ENCODE measurements around the gene IKBKE.
A peak's percentile ranks its signal among the peaks of the same experiment; 100 is the strongest.

IKBKE gene

DNA sequence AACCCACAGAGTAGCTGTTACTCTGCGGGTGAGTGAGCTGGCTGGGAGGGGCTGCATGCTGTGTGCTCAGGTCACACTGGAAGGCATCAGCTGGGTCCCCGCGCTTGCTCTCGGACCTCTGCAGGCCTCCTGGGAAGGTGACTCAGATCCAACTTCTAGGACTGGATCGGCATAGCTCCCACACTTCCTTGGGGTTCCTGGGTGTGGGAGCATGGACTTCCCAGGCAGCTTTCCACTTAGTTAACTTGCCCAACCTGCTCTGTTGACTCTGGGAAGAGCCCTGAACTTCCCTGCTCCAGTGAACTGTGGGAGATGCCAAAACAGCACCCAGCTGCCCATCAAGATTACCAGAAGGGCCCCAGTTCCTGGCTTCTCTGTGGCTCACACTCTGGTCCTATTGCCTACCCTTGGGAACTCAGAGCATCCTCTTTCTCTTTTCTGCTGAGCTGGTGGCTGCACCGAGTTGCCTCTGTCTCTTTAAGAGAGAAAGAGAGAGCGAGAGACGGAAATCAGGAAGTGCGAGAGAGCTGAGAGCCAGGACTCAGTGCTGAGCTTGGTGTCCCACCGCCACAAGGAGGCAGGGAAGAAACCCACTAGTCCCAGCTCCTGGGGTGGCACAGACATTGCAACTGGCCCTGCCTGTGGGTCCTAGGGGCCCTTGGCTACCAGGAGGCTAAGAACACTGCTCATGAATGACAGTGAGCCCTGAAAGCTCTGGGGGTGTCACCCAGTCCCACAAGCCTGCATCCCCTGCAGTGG lies at the start of gene IKBKE:
IKBKE (plus strand) TSS at position 544 of the 759 bp plus-strand sequence. CDS start 2,752 bp downstream, outside the sequence.
- H3K27ac ChIP-seq, result peak within 1 kb of the TSS; percentile 62
- TF ChIP-seq, protein P1, sequence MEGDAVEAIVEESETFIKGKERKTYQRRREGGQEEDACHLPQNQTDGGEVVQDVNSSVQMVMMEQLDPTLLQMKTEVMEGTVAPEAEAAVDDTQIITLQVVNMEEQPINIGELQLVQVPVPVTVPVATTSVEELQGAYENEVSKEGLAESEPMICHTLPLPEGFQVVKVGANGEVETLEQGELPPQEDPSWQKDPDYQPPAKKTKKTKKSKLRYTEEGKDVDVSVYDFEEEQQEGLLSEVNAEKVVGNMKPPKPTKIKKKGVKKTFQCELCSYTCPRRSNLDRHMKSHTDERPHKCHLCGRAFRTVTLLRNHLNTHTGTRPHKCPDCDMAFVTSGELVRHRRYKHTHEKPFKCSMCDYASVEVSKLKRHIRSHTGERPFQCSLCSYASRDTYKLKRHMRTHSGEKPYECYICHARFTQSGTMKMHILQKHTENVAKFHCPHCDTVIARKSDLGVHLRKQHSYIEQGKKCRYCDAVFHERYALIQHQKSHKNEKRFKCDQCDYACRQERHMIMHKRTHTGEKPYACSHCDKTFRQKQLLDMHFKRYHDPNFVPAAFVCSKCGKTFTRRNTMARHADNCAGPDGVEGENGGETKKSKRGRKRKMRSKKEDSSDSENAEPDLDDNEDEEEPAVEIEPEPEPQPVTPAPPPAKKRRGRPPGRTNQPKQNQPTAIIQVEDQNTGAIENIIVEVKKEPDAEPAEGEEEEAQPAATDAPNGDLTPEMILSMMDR (conservative IDR thresholded peaks at IDR 0.05), result no peak; the same call in 1 of the 2 replicates
- TF ChIP-seq ZFX (IDR thresholded peaks at IDR 0.05), result no peak

DNA sequence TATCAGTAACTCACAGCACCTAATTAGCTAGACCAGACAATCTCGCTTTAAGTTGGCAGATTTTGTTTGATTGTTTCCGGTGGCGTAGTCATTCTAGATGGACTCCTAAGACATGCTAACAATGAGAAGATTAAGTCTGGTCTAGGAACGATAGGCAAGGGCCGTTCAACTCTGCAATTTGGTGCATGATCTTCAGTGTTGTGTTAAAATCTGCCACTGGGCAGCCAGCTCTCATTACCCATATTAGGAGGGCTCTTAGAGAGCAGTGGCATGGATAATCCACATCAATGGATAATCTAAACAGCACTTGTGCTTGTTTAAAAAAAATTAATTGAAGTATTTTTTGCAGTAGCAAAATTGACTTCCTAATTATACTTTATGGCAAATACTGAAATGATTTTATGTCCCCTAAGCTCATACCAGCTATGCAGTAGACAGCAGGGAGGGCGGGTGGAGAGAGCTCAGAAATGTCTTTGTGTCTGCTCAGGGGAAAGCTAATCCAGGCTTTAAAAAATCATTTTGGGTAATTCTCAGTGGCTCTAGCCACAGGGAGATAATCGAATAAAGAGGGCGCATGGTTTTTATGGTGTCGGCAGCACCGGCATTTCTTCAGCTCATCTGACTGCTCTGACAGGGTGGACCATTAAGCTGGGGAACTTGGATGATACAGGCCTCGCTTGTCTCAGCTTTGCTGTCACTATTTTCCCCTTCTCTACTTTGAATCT lies 48.5 kb upstream of the IKBKE start:
- TF ChIP-seq ZFX (IDR thresholded peaks at IDR 0.05), result no peak
- TF ChIP-seq, protein P1 (conservative IDR thresholded peaks at IDR 0.05), result no peak
- H3K27ac ChIP-seq, result no peak overlapping the region

DNA sequence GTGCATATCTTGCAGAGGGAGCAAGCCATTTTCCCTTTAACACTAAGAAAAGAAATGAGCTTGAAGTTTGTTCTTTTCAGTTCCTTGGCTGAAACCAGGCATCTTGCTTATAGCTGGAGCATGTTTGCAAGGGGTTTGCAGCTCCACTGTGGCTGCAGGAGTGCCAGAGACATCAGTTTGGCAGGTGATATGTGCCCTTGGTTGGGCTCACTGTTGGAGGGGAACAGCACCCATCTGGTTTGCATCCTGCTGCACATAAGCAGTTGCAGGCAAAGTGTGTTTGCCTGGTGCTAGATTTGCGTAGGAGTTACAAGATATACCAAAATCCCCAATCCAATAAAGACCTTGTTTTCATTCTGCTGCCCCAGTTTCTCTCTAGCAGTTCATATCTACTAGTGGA lies 47.8 kb upstream of the IKBKE start:
- H3K27ac ChIP-seq, result no peak overlapping the region
- TF ChIP-seq, protein P1 (conservative IDR thresholded peaks at IDR 0.05), result no peak
- TF ChIP-seq ZFX (IDR thresholded peaks at IDR 0.05), result no peak

DNA sequence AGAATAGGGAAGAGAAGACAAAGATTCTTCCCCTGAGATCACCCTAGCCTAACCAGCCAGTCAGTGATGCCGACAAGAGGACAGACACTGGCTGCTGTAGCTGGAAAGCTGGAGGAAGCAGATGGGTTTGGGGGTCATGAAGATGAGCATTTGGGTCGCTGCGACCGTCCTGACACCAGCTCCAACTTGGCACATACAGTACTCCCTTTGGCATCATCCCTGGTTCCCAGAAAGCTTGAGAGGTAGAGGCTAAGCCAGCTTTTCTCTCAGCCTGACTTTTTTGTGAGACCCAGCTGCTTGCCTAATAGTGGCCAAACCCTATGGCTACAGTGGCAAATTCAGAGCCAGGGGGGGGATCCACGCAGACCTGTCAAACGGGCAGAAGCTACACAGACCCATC lies 43.0 kb upstream of the IKBKE start:
- no peak for TF ChIP-seq ZFX (IDR thresholded peaks at IDR 0.05)
- TF ChIP-seq, protein P1 (conservative IDR thresholded peaks at IDR 0.05), result no peak
- no peak overlapping the region for H3K27ac ChIP-seq

DNA sequence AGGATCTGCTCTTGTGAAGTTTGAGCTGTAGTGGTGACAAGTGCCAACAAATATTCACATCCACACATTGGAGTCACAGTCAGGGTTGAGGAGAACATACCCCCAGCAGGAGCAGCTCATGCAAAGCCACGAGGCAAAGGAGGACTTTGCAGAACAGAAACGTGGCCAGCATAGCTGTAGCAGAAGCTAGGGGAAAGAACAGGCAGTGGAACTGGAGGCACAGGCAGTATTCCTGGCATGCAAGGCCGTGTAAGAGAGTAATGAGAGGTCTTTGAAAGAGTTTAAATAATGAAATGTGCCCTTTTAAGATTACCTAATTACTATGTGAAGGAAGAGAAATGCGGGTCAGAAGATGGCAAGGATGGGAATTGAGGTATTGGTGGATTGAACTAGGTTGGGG lies 40.9 kb upstream of the IKBKE start:
- TF ChIP-seq, protein P1 (conservative IDR thresholded peaks at IDR 0.05), result no peak
- no peak for TF ChIP-seq ZFX (IDR thresholded peaks at IDR 0.05)
- H3K27ac ChIP-seq, result no peak overlapping the region

DNA sequence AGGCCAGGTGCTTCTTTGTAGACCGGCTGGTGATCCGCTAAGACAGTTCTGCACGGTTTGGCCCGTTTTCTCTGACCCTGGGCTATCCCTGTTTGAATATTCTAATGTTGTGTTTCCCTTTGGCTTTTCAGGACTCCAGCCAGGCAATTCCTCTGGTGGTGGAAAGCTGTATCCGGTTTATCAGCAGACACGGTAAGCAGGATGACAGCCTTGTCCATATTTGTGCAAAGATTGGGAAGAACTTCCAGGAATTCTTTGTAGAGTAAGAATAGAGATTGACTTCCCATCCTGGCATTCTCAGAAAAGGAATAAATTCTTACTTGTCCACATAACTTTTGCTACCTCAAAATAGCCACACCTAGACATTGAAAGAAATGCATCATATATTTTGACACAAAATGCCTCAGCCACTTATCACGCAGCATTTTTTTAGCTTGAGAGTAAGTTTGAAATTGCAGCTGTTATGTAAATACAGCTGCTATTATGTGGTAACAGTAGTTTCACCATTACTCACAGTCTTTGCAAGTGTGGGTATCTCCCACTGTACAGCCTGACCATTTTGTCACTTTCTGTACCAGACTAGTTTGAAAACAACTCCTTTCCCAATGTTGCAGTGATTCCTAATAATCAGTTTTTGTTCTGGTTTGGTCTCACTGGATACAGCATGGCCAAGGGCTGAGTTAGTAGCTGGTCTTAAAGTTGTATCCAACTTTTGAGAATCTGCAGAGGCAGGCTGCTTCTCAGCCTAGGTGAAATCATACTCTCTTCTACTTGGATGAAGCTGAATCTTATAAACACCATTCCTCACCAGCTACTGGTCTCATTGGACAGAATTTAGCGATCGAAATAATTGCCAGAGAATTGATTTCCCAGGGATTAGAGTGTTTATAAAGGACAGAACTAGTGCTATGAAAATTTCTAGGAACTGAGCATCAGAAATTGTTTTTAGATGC lies 40.0 kb upstream of the IKBKE start:
- no peak overlapping the region for H3K27ac ChIP-seq
- TF ChIP-seq ZFX (IDR thresholded peaks at IDR 0.05), result no peak
- TF ChIP-seq, protein P1 (conservative IDR thresholded peaks at IDR 0.05), result no peak
